K562 (cell line): ENCODE results near the gene HRC. TPM values are rescaled to one million over a fixed set of nuclear protein-coding genes. Genes with fewer than 3 reads are reported as not detected.
A peak's percentile ranks its signal among the peaks of the same experiment; 100 is the strongest.

Experiments used
- ATF2 ChIP-seq: sonication (generic); formaldehyde crosslinking; IDR thresholded peaks from 2 replicates; pipeline ENCODE4 v1.8.1; 2022; ENCODE audit warnings: missing genetic modification reagents
- CAMTA2 ChIP-seq: fragments of 250-450 bp; sonication (Bioruptor Pico); conservative IDR thresholded peaks from 2 replicates; pipeline ENCODE4 v1.5.1; 2022
- CBX8 ChIP-seq: fragments of 200-600 bp; sonication (generic); IDR thresholded peaks from 2 replicates; pipeline ENCODE4 v1.6.1; 2012; ENCODE audit warnings: borderline replicate concordance, mixed run types, low read depth, mild to moderate bottlenecking, moderate library complexity, mixed read lengths, low read length, control low read depth, inconsistent platforms; ENCODE audit not compliant: poor library complexity, severe bottlenecking; ENCODE audit errors: extremely low read depth
- DACH1 ChIP-seq: fragments of 450-650 bp; IDR thresholded peaks from 2 replicates; pipeline ENCODE4 v1.6.1; 2018; ENCODE audit not compliant: partially characterized antibody
- ETV1 ChIP-seq: fragments of 450-650 bp; conservative IDR thresholded peaks from 2 replicates; pipeline ENCODE4 v1.6.1; 2016; ENCODE audit warnings: missing genetic modification characterization, control low read depth, low read depth, missing compliant biosample characterization
- EWSR1 ChIP-seq: fragments of 450-650 bp; IDR thresholded peaks from 2 replicates; pipeline ENCODE4 v1.6.1; 2018; ENCODE audit warnings: borderline replicate concordance, mild to moderate bottlenecking, low read depth, moderate library complexity; ENCODE audit not compliant: partially characterized antibody
- HDAC3 ChIP-seq: fragments of 450-650 bp; IDR thresholded peaks from 2 replicates; pipeline ENCODE4 v1.6.1; 2018; ENCODE audit warnings: borderline replicate concordance, mild to moderate bottlenecking, moderate library complexity; ENCODE audit not compliant: partially characterized antibody
- KAT2B ChIP-seq: IDR thresholded peaks from one replicate; pipeline ENCODE4 v1.6.1; 2012; ENCODE audit warnings: low read depth, mild to moderate bottlenecking, control low read depth, inconsistent platforms, low read length, moderate library complexity
- KDM2B ChIP-seq: fragments of 250-450 bp; sonication (Bioruptor Pico); IDR thresholded peaks from 2 replicates; pipeline ENCODE4 v1.8.0; 2021; ENCODE audit warnings: mild to moderate bottlenecking, moderate library complexity
- MAFF ChIP-seq: IDR thresholded peaks from 2 replicates; pipeline ENCODE4 v1.6.1; 2012; ENCODE audit warnings: low read length, improper control_type of control experiment
- RBM14 ChIP-seq: fragments of 200-400 bp; formaldehyde crosslinking; IDR thresholded peaks from 2 replicates; pipeline ENCODE4 v1.6.1; 2018; ENCODE audit warnings: low read depth, mild to moderate bottlenecking, low read length, moderate library complexity, borderline replicate concordance; ENCODE audit not compliant: insufficient read depth
- RHOXF2B ChIP-seq: fragments of 250-450 bp; sonication (Bioruptor Pico); conservative IDR thresholded peaks from 2 replicates; pipeline ENCODE4 v1.5.1; 2021
- SIRT6 ChIP-seq: IDR thresholded peaks from one replicate; pipeline ENCODE4 v1.6.1; 2012; ENCODE audit warnings: low read depth, mild to moderate bottlenecking, control low read depth, inconsistent platforms, low read length, moderate library complexity
- SOX6 ChIP-seq: fragments of 450-650 bp; IDR thresholded peaks from 2 replicates; pipeline ENCODE4 v1.6.1; 2014; ENCODE audit warnings: mild to moderate bottlenecking
- SRSF9 ChIP-seq: fragments of 200-400 bp; formaldehyde crosslinking; IDR thresholded peaks from 2 replicates; pipeline ENCODE4 v1.6.1; 2017; ENCODE audit warnings: low read depth, low read length, borderline replicate concordance
- ZNF263 ChIP-seq: sonication (generic); formaldehyde crosslinking; IDR thresholded peaks from 2 replicates; pipeline ENCODE4 v1.8.0; 2022; ENCODE audit warnings: mild to moderate bottlenecking, missing genetic modification reagents, borderline replicate concordance
- ZNF3 ChIP-seq: fragments of 250-450 bp; sonication (Bioruptor Pico); IDR thresholded peaks from 2 replicates; pipeline ENCODE4 v1.5.0; 2021; ENCODE audit warnings: mild to moderate bottlenecking, moderate library complexity
- ZNF324 ChIP-seq: fragments of 250-450 bp; sonication (Bioruptor Pico); IDR thresholded peaks from 2 replicates; pipeline ENCODE4 v1.4.0; 2020; ENCODE audit warnings: mild to moderate bottlenecking
- ZNF785 ChIP-seq: fragments of 250-450 bp; sonication (Bioruptor Pico); IDR thresholded peaks from 2 replicates; pipeline ENCODE4 v1.4.0; 2020; ENCODE audit warnings: mild to moderate bottlenecking
- polyA plus RNA-seq, 8 experiments: library from polyadenylated mRNA; depleted of rRNA in 4 of 8; stranded (reverse) in 5 of 8; unstranded in 3 of 8; fragments of >200 nt; fragmentation: Nextera tagmentation in 2 of 8; fragmentation: Illumina TruSeq in 1 of 8; extraction: Ambion mirVana in 2 of 8; extraction: Trizol in 1 of 8; gene quantifications; 2 replicates each; pipeline versions ENCODE4 v1.2.1 to v1.2.3, GENCODE V29; 2011 to 2014; ENCODE audit warnings: inconsistent platforms in 1 of 8, missing spikeins in 1 of 8
- total RNA-seq, 7 experiments: library from RNA; depleted of rRNA in 6 of 7; stranded (reverse); fragments of >200 nt in 6 of 7; fragmentation: Illumina TruSeq in 2 of 7; extraction: Trizol in 2 of 7; gene quantifications; 2 replicates each; pipeline versions ENCODE4 v1.2.1 to v1.2.3, GENCODE V29; 2011 to 2021; ENCODE audit warnings: low replicate concordance in 1 of 7
- TF ChIP-seq, protein P1 (sequence below), 3 experiments: fragments of 200-800 bp in 1 of 3; fragments of 250-450 bp in 1 of 3; fragments of 450-650 bp in 1 of 3; sonication (Bioruptor Pico) in 1 of 3; sonication (Bioruptor generic) in 1 of 3; formaldehyde crosslinking in 1 of 3; IDR thresholded peaks; 2 replicates each; pipeline versions ENCODE4 v1.6.1 to v1.8.0; 2016 to 2022; ENCODE audit warnings: mild to moderate bottlenecking in 2 of 3, missing genetic modification characterization in 2 of 3, missing compliant biosample characterization in 1 of 3, moderate library complexity in 1 of 3
- TF ChIP-seq, protein P2 (sequence below): fragments of 250-450 bp; sonication (Bioruptor Pico); IDR thresholded peaks from 2 replicates; pipeline ENCODE4 v1.5.0; 2020; ENCODE audit warnings: mild to moderate bottlenecking, borderline replicate concordance

HRC gene
- total and polyA plus RNA-seq, 9 of the 15 experiments (the other 6 are each of a cell fraction or from before 2014, with no cell fraction given): 0.66 to 18.7 (median 13.1) TPM

DNA sequence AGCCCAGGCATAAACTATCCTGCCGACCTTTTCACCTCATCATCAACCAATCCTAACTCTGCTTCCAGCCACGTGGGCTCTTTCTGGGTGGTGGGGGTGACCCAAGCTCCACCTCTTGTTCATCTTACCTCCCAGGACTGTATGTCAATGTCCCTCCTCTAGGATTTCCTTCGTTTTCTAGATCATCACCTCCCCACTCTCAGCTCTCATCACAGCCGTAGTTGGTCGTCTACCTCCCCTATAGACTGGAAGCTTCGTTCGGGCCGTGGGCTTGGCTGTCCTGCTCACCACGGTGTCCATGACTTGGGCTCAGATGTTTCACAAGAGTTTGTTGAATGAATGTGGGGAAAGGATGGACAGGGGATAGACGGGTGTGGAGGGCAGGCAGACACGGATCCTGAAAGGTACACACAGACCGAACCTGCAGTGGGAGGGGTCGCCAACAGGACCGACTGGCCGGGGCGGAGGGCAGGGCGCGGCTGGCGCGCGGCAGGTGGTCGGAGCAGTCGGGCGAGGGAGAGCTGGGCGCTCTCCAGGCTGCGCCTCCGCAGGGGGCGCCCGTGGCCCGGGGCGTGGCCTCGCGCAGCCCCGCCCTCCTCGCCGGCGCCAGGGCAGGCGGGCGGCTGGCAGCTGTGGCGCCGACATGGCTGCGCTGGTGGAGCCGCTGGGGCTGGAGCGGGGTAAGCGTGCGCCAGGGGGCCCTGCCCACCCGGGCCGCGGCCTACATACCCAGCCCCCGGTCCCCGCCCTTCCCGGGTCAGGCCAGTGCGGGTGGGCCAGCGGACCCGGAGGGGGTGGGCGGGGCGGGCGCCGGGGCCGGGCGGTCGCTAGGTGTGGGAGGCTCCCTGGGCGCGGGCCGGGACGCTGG lies 41.2 kb downstream of the HRC start, which contains the start of gene LIN7B (continued):
- TF ChIP-seq SIRT6 (no peak), CBX8 (no peak), ZNF263 (no peak), ZNF324 (CRISPR knock-in tag) (no peak), ZNF785 (no peak), EWSR1 (no peak), MAFF (no peak), ATF2 (CRISPR knock-in tag) (no peak), ETV1 (no peak), KAT2B (no peak), DACH1 (peak; percentile 7), RHOXF2B (CRISPR knock-in tag) (no peak), SRSF9 (no peak), KDM2B (CRISPR knock-in tag) (no peak), HDAC3 (no peak), CAMTA2 (CRISPR knock-in tag) (no peak), SOX6 (no peak), ZNF3 (CRISPR knock-in tag) (no peak), RBM14 (no peak)
- TF ChIP-seq, protein P1, sequence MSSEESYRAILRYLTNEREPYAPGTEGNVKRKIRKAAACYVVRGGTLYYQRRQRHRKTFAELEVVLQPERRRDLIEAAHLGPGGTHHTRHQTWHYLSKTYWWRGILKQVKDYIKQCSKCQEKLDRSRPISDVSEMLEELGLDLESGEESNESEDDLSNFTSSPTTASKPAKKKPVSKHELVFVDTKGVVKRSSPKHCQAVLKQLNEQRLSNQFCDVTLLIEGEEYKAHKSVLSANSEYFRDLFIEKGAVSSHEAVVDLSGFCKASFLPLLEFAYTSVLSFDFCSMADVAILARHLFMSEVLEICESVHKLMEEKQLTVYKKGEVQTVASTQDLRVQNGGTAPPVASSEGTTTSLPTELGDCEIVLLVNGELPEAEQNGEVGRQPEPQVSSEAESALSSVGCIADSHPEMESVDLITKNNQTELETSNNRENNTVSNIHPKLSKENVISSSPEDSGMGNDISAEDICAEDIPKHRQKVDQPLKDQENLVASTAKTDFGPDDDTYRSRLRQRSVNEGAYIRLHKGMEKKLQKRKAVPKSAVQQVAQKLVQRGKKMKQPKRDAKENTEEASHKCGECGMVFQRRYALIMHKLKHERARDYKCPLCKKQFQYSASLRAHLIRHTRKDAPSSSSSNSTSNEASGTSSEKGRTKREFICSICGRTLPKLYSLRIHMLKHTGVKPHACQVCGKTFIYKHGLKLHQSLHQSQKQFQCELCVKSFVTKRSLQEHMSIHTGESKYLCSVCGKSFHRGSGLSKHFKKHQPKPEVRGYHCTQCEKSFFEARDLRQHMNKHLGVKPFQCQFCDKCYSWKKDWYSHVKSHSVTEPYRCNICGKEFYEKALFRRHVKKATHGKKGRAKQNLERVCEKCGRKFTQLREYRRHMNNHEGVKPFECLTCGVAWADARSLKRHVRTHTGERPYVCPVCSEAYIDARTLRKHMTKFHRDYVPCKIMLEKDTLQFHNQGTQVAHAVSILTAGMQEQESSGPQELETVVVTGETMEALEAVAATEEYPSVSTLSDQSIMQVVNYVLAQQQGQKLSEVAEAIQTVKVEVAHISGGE (CRISPR knock-in tag; IDR thresholded peaks at IDR 0.05): no peak
- TF ChIP-seq, protein P2, sequence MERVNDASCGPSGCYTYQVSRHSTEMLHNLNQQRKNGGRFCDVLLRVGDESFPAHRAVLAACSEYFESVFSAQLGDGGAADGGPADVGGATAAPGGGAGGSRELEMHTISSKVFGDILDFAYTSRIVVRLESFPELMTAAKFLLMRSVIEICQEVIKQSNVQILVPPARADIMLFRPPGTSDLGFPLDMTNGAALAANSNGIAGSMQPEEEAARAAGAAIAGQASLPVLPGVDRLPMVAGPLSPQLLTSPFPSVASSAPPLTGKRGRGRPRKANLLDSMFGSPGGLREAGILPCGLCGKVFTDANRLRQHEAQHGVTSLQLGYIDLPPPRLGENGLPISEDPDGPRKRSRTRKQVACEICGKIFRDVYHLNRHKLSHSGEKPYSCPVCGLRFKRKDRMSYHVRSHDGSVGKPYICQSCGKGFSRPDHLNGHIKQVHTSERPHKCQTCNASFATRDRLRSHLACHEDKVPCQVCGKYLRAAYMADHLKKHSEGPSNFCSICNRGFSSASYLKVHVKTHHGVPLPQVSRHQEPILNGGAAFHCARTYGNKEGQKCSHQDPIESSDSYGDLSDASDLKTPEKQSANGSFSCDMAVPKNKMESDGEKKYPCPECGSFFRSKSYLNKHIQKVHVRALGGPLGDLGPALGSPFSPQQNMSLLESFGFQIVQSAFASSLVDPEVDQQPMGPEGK (CRISPR knock-in tag): no peak
